ENCODE measurements around the gene TFF1.

DNA sequence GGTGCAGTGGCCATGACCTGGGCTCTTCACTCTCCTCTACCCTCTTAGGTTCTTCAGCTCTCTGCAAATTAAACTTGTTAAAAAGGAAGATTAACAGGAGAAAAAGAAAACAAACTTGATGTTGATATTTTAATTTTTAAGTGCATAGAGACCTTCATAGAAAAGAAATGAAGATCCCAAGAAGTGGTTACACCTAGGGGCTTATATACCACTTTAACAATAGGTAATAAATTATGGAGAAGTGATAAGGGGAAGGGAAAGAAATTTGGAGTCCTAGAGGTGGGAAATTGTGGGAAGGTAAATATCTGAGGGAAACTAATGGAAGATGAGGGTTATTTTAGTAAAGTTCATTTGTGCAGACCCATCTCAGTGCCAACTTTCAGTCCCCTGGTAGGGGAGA is 34.7 kb downstream of the TFF1 start:
- TF ChIP-seq, protein P1, sequence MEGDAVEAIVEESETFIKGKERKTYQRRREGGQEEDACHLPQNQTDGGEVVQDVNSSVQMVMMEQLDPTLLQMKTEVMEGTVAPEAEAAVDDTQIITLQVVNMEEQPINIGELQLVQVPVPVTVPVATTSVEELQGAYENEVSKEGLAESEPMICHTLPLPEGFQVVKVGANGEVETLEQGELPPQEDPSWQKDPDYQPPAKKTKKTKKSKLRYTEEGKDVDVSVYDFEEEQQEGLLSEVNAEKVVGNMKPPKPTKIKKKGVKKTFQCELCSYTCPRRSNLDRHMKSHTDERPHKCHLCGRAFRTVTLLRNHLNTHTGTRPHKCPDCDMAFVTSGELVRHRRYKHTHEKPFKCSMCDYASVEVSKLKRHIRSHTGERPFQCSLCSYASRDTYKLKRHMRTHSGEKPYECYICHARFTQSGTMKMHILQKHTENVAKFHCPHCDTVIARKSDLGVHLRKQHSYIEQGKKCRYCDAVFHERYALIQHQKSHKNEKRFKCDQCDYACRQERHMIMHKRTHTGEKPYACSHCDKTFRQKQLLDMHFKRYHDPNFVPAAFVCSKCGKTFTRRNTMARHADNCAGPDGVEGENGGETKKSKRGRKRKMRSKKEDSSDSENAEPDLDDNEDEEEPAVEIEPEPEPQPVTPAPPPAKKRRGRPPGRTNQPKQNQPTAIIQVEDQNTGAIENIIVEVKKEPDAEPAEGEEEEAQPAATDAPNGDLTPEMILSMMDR (conservative IDR thresholded peaks at IDR 0.05; ENCODE audit: low read length) = no peak
- no peak for TF ChIP-seq EZH2phosphoT487 (IDR thresholded peaks at IDR 0.05; ENCODE audit: borderline replicate concordance, low read depth, low read length)
